ENCODE results near the gene PHB1. TPM values are rescaled to one million over a fixed set of nuclear protein-coding genes. Genes with fewer than 3 reads are reported as not detected.

PHB1 gene
- total and polyA plus RNA-seq, 2 of the 8 experiments (the other 6 are each of a cell fraction or from before 2014, with no cell fraction given) = 386 to 597 TPM

- no peak overlapping the region for H4K91ac ChIP-seq (replicated peaks; ENCODE audit: insufficient read length, low read length)
- H3K4me2 ChIP-seq (ENCODE audit: insufficient read depth in 1 of 2, low read depth in 2 of 2, low read length in 2 of 2) = no peak overlapping the region
- no peaks in the 10 kb centered on the region for H3K4me1 ChIP-seq (replicated peaks in 1 of 4; ENCODE audit: control insufficient read depth in 3 of 4, insufficient read depth in 4 of 4, low read length in 3 of 4)
- H3K79me2 ChIP-seq (ENCODE audit: control insufficient read depth in 1 of 2, insufficient read depth in 2 of 2, low read length in 2 of 2) = no peaks in the 10 kb centered on the region
- H3K23me2 ChIP-seq (ENCODE audit: low read depth, low read length) = no peaks in the 10 kb centered on the region
- TF ChIP-seq JUN (IDR thresholded peaks at IDR 0.05; ENCODE audit: low read depth, low read length) = no peak
- no peak for TF ChIP-seq EGR1 (IDR thresholded peaks at IDR 0.05; ENCODE audit: borderline replicate concordance, low read depth, low read length)
- TF ChIP-seq, protein P1, sequence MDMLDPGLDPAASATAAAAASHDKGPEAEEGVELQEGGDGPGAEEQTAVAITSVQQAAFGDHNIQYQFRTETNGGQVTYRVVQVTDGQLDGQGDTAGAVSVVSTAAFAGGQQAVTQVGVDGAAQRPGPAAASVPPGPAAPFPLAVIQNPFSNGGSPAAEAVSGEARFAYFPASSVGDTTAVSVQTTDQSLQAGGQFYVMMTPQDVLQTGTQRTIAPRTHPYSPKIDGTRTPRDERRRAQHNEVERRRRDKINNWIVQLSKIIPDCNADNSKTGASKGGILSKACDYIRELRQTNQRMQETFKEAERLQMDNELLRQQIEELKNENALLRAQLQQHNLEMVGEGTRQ (IDR thresholded peaks at IDR 0.05; ENCODE audit: low read length) = no peak
- no peak for TF ChIP-seq SUZ12 (IDR thresholded peaks at IDR 0.05; ENCODE audit: low read length)
- no peak for TF ChIP-seq EZH2 (IDR thresholded peaks at IDR 0.05; ENCODE audit: low read depth, low read length, severe bottlenecking)
- TF ChIP-seq SAP30 (IDR thresholded peaks at IDR 0.05; ENCODE audit: insufficient read depth, insufficient replicate concordance, low read length) = no peak
- no peak for TF ChIP-seq HDAC2 (IDR thresholded peaks at IDR 0.05; ENCODE audit: borderline replicate concordance in 1 of 2, low read depth in 2 of 2, low read length in 2 of 2)
- TF ChIP-seq BACH1 (IDR thresholded peaks at IDR 0.05; ENCODE audit: low read length) = no peak
- TF ChIP-seq CREB1 (IDR thresholded peaks at IDR 0.05) = no peak
- TF ChIP-seq CEBPB (IDR thresholded peaks at IDR 0.05; ENCODE audit: low read depth, low read length) = no peak
- no peak for TF ChIP-seq POU5F1 (IDR thresholded peaks at IDR 0.05; ENCODE audit: low read depth, low read length)
- no peak overlapping the region for H3K9ac ChIP-seq (replicated peaks in 1 of 4; ENCODE audit: extremely low read depth in 1 of 4, low read depth in 3 of 4, low read length in 3 of 4)
- no peak overlapping the region for H2BK12ac ChIP-seq (ENCODE audit: low read depth, low read length)
- H4K8ac ChIP-seq (ENCODE audit: extremely low read depth, insufficient read depth, low read length) = no peak overlapping the region; the same call in 1 of the 2 replicates
- H3K56ac ChIP-seq (replicated peaks; ENCODE audit: insufficient read length, low read depth, low read length) = no peak overlapping the region
- H3K79me1 ChIP-seq (ENCODE audit: low read depth, low read length) = no peaks in the 10 kb centered on the region
- H3K36me3 ChIP-seq (ENCODE audit: control insufficient read depth in 2 of 4, insufficient read depth in 4 of 4, low read length in 3 of 4) = no peaks in the 10 kb centered on the region
- no peak overlapping the region for H2AFZ ChIP-seq (ENCODE audit: low read length)
- no peak overlapping the region for H3K4ac ChIP-seq (replicated peaks; ENCODE audit: insufficient read length, low read depth, low read length)
- no peak overlapping the region for H2AK5ac ChIP-seq (ENCODE audit: low read depth, low read length)
- H2BK20ac ChIP-seq (ENCODE audit: low read length) = no peak overlapping the region
- H4K5ac ChIP-seq (ENCODE audit: insufficient read length, low read depth, low read length) = no peak overlapping the region
- H3K27me3 ChIP-seq (replicated peaks in 1 of 4; ENCODE audit: control insufficient read depth in 3 of 4, extremely low read depth in 1 of 4, insufficient read depth in 3 of 4, low read length in 3 of 4) = no peaks in the 10 kb centered on the region
- ChIA-PET POLR2A (ENCODE audit: partially characterized antibody) (interaction anchor here (1.4 kb wide), 1 partner anchor 12 kb away, joined by 4 read pairs; no protein-coding TSS in a partner anchor), CTCF (ENCODE audit: partially characterized antibody) (interaction anchor here (0.6 to 3.5 kb wide), 7 partner anchors 8 to 99 kb away, joined by 3 to 16 read pairs (median 6); no protein-coding TSS in a partner anchor)
- no peaks in the 10 kb centered on the region for H4K20me1 ChIP-seq (replicated peaks in 1 of 2; ENCODE audit: control insufficient read depth in 1 of 2, insufficient read depth in 2 of 2, low read length in 2 of 2)
- H3K27ac ChIP-seq (ENCODE audit: low read depth, low read length) = no peak overlapping the region
- H2BK120ac ChIP-seq (replicated peaks; ENCODE audit: low read depth, low read length) = no peak overlapping the region
- FAIRE-seq = no peak
- no peak overlapping the region for H3K14ac ChIP-seq (ENCODE audit: insufficient read length)
- no peak overlapping the region for H3K4me3 ChIP-seq (ENCODE audit: extremely low read depth in 1 of 4, insufficient read depth in 2 of 4, low read depth in 3 of 4, low read length in 4 of 4)
- no peak overlapping the region for H2BK5ac ChIP-seq (ENCODE audit: low read depth, low read length)
- no peaks in the 10 kb centered on the region for H3K9me3 ChIP-seq (ENCODE audit: insufficient read depth in 2 of 2, low read depth in 1 of 2, low read length in 1 of 2)
- H3K18ac ChIP-seq (ENCODE audit: extremely low read depth, low read length) = no peak overlapping the region
- 81% methylated on average over 6 of the region's 6 CpGs; no CpG with 5 or more reads in 1 of the 2 experiments for WGBS, 2 experiments (ENCODE audit: extremely low coverage in 1 of 2, insufficient coverage in 1 of 2, insufficient read length in 1 of 2, insufficient replicate concordance in 2 of 2, low coverage in 1 of 2, low lambda C conversion rate in 2 of 2, missing lambda C conversion rate in 1 of 2)
- no peak for DNase-seq (ENCODE audit: low read depth in 1 of 2, low spot score in 2 of 2)
- no peak overlapping the region for H2BK15ac ChIP-seq (ENCODE audit: low read length)
- H3K23ac ChIP-seq (ENCODE audit: insufficient read length) = no peak overlapping the region
These were observed 26.4 kb downstream of the PHB1 start for GRCh38 chr17:49388290-49388640.
